Nephron progenitor cell (in vitro differentiated cells): ENCODE measurements around the gene IL37.

Experiments used
- DNase-seq: peaks from one replicate; pipeline ENCODE4 v3.0.0; 2021
- H3K27ac Mint-ChIP-seq: 2 replicates; pipeline ENCODE4 v1.8.0; 2021; ENCODE audit warnings: mild to moderate bottlenecking, moderate library complexity, mixed read lengths
- H3K27me3 Mint-ChIP-seq: 2 replicates; pipeline ENCODE4 v1.8.0; 2021; ENCODE audit warnings: mild to moderate bottlenecking, low read depth, mixed read lengths; ENCODE audit not compliant: poor library complexity
- H3K36me3 Mint-ChIP-seq: 2 replicates; pipeline ENCODE4 v1.8.0; 2021; ENCODE audit warnings: low read depth, mixed read lengths
- H3K4me1 Mint-ChIP-seq: 2 replicates; pipeline ENCODE4 v1.8.0; 2021; ENCODE audit warnings: mixed read lengths
- H3K4me3 Mint-ChIP-seq: 2 replicates; pipeline ENCODE4 v1.8.0; 2021; ENCODE audit warnings: mild to moderate bottlenecking, moderate library complexity, mixed read lengths
- H3K9me3 Mint-ChIP-seq: 2 replicates; pipeline ENCODE4 v1.8.0; 2021; ENCODE audit warnings: mild to moderate bottlenecking, moderate library complexity, mixed read lengths
- TF ChIP-seq, protein P1 (sequence below): fragments of 200-600 bp; sonication (generic); IDR thresholded peaks from 2 replicates; pipeline ENCODE4 v1.5.0; 2021; ENCODE audit warnings: antibody characterized with exemption

IL37 gene

DNA sequence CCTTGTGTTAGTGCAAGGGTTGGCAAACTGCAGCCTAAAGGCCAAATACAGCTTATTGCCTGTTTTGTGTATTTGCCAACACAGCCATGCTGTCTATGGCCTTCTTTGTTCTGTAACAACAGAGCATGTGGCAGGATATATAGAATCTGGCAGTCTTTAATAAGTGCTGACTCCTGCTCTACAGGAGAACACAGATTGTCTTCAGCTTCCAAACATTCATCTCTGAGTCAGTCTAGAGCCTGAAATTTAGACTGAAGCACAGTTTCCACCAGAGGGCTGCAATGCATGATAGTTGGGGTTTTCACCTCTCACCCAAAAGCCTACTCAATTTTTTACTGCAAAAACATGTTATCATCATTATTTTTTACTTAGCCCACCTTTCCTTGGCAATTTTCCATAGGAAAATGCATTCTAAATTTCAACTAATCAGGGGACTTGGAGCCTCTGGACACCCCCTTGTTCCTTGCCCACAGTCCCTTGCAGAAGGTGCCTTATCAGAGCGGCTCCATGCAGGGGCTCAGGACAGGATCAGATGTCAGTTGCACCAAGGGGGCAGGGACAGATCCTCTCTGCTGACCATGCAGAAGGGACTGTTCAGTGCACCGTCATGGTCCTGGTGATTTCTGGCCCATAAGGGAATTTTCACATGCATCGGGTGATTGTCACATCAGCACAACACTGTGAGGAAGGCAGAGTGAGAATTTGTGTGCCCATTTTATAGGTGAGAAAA, 12.4 kb downstream of the IL37 start:
- DNase-seq, result no peak
- H3K4me3 Mint-ChIP-seq, result no peak overlapping the region
- peaks cover 16% of the 10 kb centered on the region for H3K9me3 Mint-ChIP-seq
- H3K36me3 Mint-ChIP-seq, result no peaks in the 10 kb centered on the region
- peaks cover 13% of the 10 kb centered on the region for H3K4me1 Mint-ChIP-seq
- no peaks in the 10 kb centered on the region for H3K27me3 Mint-ChIP-seq
- TF ChIP-seq, protein P1, sequence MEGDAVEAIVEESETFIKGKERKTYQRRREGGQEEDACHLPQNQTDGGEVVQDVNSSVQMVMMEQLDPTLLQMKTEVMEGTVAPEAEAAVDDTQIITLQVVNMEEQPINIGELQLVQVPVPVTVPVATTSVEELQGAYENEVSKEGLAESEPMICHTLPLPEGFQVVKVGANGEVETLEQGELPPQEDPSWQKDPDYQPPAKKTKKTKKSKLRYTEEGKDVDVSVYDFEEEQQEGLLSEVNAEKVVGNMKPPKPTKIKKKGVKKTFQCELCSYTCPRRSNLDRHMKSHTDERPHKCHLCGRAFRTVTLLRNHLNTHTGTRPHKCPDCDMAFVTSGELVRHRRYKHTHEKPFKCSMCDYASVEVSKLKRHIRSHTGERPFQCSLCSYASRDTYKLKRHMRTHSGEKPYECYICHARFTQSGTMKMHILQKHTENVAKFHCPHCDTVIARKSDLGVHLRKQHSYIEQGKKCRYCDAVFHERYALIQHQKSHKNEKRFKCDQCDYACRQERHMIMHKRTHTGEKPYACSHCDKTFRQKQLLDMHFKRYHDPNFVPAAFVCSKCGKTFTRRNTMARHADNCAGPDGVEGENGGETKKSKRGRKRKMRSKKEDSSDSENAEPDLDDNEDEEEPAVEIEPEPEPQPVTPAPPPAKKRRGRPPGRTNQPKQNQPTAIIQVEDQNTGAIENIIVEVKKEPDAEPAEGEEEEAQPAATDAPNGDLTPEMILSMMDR, result no peak
- H3K27ac Mint-ChIP-seq, result no peak overlapping the region

DNA sequence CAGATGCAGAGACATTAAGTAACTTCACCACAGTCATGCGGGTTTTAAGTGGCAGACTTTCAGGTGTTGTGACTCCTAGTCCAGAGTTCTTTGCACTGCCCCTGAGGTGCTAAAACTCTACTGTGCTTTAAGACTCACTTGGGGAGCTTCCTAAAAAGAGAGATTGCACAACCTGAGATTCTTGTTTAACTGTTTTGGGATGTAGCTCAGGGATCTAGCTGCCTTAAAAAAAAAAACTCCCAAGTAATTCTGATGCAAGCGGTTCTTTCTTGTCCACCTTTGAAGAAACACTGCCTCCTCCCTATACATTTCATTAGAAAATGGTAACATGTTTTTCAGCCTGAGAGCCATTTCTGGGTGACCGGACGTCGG, 13.0 kb downstream of the IL37 start:
- Mint-ChIP-seq H3K9me3 (peaks cover 14% of the 10 kb centered on the region), H3K4me3 (no peak overlapping the region), H3K27ac (no peak overlapping the region), H3K4me1 (peaks cover 13% of the 10 kb centered on the region), H3K27me3 (no peaks in the 10 kb centered on the region), H3K36me3 (no peaks in the 10 kb centered on the region)
- DNase-seq, result no peak
- TF ChIP-seq, protein P1, result no peak

DNA sequence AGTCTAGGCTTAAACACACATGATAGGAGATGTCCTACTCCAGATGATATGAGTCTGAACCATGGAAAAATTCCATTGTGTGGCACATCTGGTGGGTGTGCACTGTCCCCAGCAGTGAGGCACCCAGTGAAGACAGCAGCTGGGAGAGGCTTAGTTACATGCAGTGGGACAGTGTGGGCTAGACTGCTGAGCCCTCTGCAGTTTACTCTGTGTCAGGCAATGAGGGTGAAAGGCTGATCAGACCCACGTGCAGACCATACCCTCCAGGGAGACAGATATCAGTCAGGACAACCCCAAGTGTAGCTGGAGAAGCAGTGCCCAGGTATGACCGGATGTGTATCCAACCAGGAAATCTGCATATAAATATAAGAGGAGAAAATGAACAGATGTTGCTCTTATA, 13.4 kb downstream of the IL37 start:
- Mint-ChIP-seq H3K4me1 (peaks cover 13% of the 10 kb centered on the region), H3K9me3 (peaks cover 9% of the 10 kb centered on the region), H3K36me3 (no peaks in the 10 kb centered on the region), H3K27ac (no peak overlapping the region), H3K27me3 (no peaks in the 10 kb centered on the region), H3K4me3 (no peak overlapping the region)
- TF ChIP-seq, protein P1, result no peak
- DNase-seq, result no peak

DNA sequence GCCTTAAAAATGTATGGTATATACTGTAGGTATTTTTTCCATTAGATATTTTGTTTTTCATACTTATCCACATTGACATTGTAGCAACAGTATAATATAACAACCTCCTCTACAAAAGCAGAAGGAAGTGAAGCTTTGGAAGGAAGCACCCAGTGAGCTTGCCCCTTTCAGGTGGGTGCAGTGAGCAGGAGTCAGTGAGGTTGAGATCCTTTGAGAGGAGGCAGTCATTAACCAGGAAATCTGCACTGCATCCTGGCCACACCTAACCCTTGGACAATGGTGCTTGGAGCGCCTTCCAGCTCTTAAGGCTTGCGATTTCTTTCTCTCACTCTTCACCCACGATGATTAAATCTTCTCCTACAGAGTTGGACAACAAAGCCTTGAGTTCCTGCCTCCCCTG, 13.9 kb downstream of the IL37 start:
- Mint-ChIP-seq H3K36me3 (no peaks in the 10 kb centered on the region), H3K4me1 (peaks cover 13% of the 10 kb centered on the region), H3K4me3 (no peak overlapping the region), H3K27me3 (no peaks in the 10 kb centered on the region), H3K9me3 (peaks cover 6% of the 10 kb centered on the region), H3K27ac (no peak overlapping the region)
- TF ChIP-seq, protein P1, result no peak
- no peak for DNase-seq

DNA sequence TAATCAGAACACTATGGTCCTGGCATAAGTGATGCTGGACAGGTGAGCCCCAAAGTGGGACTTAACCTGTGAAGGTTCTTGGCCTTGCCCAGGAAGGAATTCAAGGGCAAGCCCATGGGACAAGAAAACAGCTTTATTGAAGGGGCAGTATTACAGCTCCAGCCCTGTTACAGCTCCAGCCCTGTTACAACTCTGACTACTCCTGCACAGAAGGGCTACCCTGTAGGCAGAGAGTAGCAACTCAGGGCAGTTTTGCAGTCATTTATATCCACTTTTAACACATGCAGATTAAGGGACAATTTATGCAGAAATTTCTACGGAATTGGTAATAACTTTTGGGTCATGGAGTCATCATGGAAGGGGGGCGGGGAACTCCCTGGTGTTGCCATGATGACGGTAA, 15.7 kb downstream of the IL37 start:
- H3K4me3 Mint-ChIP-seq, result no peak overlapping the region
- TF ChIP-seq, protein P1, result no peak
- H3K27ac Mint-ChIP-seq, result no peak overlapping the region
- no peaks in the 10 kb centered on the region for H3K36me3 Mint-ChIP-seq
- DNase-seq, result no peak
- peaks cover 13% of the 10 kb centered on the region for H3K4me1 Mint-ChIP-seq
- H3K9me3 Mint-ChIP-seq, result no peaks in the 10 kb centered on the region
- peaks cover 3% of the 10 kb centered on the region for H3K27me3 Mint-ChIP-seq

DNA sequence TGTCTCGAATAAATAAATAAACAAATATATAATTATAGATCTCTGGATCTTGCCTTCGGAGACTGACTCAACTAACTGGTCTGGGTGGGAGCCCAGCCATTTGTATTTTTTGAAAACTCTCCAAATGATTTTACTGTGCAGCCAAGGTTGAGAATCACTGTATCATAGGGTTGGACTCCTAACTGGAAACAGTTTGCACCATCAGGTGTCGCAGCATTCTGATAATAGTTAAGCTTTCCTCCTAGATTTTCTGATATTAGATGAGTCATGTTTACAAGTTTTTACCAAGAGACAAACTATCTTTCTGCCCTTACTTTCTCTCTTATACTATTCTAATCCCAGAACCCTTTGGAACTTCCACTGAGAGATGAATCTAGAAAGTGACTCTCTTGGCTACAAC, 16.8 kb downstream of the IL37 start:
- no peak for DNase-seq
- H3K27ac Mint-ChIP-seq, result no peak overlapping the region

More for the DNA sequence above, 16.8 kb downstream of the IL37 start:
- no peaks in the 10 kb centered on the region for H3K36me3 Mint-ChIP-seq
- TF ChIP-seq, protein P1, result no peak
- peaks cover 3% of the 10 kb centered on the region for H3K27me3 Mint-ChIP-seq
- peaks cover 13% of the 10 kb centered on the region for H3K4me1 Mint-ChIP-seq
- no peaks in the 10 kb centered on the region for H3K9me3 Mint-ChIP-seq
- H3K4me3 Mint-ChIP-seq, result no peak overlapping the region
